ENCODE measurements around the gene ST6GALNAC6.

The ST6GALNAC6 gene

GRCh38 chr9:127928676-127929624 is 29.5 kb upstream of the ST6GALNAC6 start:
- DNase-seq (ENCODE audit: extremely low spot score), result no peak
- POLR2A ChIA-PET, result no interaction called here
- TF ChIP-seq ARNT (IDR thresholded peaks at IDR 0.05) (no peak), FOXM1 (IDR thresholded peaks at IDR 0.05; ENCODE audit: borderline replicate concordance) (no peak), TARDBP (IDR thresholded peaks at IDR 0.05) (no peak), FOXA1 (IDR thresholded peaks at IDR 0.05) (no peak), ZNF384 (IDR thresholded peaks at IDR 0.05) (no peak), ELF4 (IDR thresholded peaks at IDR 0.05) (no peak), LEF1 (IDR thresholded peaks at IDR 0.05; ENCODE audit: borderline replicate concordance) (no peak), NFRKB (IDR thresholded peaks at IDR 0.05) (no peak), PKNOX1 (IDR thresholded peaks at IDR 0.05) (no peak), BHLHE40 (IDR thresholded peaks at IDR 0.05; ENCODE audit: borderline replicate concordance) (no peak), HDGF (IDR thresholded peaks at IDR 0.05; ENCODE audit: borderline replicate concordance) (no peak), SP1 (IDR thresholded peaks at IDR 0.05) (no peak)
- CTCF ChIA-PET, result interaction anchor here (0.7 to 1.5 kb wide), 3 partner anchors 8 to 194 kb away, joined by 3 to 8 read pairs (median 3); partner anchors contain the start of gene TOR2A

- no peak for DNase-seq (ENCODE audit: extremely low spot score)
- CTCF ChIA-PET, result interaction anchor here (1.3 kb wide), 1 partner anchor 193 kb away, joined by 3 read pairs; the partner anchor contains the start of gene TOR2A
- POLR2A ChIA-PET, result no interaction called here
- TF ChIP-seq ZNF384 (IDR thresholded peaks at IDR 0.05) (no peak), FOXM1 (IDR thresholded peaks at IDR 0.05; ENCODE audit: borderline replicate concordance) (no peak), HDGF (IDR thresholded peaks at IDR 0.05; ENCODE audit: borderline replicate concordance) (no peak)
Observed at GRCh38 chr9:127927988-127928675, 28.7 kb upstream of the ST6GALNAC6 start.

GRCh38 chr9:127927201-127927987 is 28.0 kb upstream of the ST6GALNAC6 start:
- TF ChIP-seq FOXM1 (IDR thresholded peaks at IDR 0.05; ENCODE audit: borderline replicate concordance) (no peak), SP1 (IDR thresholded peaks at IDR 0.05) (no peak), NFRKB (IDR thresholded peaks at IDR 0.05) (no peak), SUZ12 (IDR thresholded peaks at IDR 0.05) (no peak), L3MBTL2 (conservative IDR thresholded peaks at IDR 0.05) (no peak), ARNT (IDR thresholded peaks at IDR 0.05) (no peak), PKNOX1 (IDR thresholded peaks at IDR 0.05) (no peak), ELF4 (IDR thresholded peaks at IDR 0.05) (no peak), BHLHE40 (IDR thresholded peaks at IDR 0.05; ENCODE audit: borderline replicate concordance) (no peak), ZNF384 (IDR thresholded peaks at IDR 0.05) (no peak), CTBP1 (IDR thresholded peaks at IDR 0.05; ENCODE audit: borderline replicate concordance) (no peak), FOXK2 (IDR thresholded peaks at IDR 0.05) (no peak), HDGF (IDR thresholded peaks at IDR 0.05; ENCODE audit: borderline replicate concordance) (no peak), FOXA1 (IDR thresholded peaks at IDR 0.05) (no peak), TARDBP (IDR thresholded peaks at IDR 0.05) (no peak), LEF1 (IDR thresholded peaks at IDR 0.05; ENCODE audit: borderline replicate concordance) (no peak)
- CTCF ChIA-PET, result no interaction called here
- POLR2A ChIA-PET, result no interaction called here

GRCh38 chr9:127926906-127927200 is 27.4 kb upstream of the ST6GALNAC6 start:
- no peak for TF ChIP-seq FOXM1 (IDR thresholded peaks at IDR 0.05; ENCODE audit: borderline replicate concordance)
- TF ChIP-seq ELF4 (IDR thresholded peaks at IDR 0.05), result no peak
- TF ChIP-seq TARDBP (IDR thresholded peaks at IDR 0.05), result no peak
- TF ChIP-seq BHLHE40 (IDR thresholded peaks at IDR 0.05; ENCODE audit: borderline replicate concordance), result no peak
- TF ChIP-seq HDGF (IDR thresholded peaks at IDR 0.05; ENCODE audit: borderline replicate concordance), result no peak
- TF ChIP-seq NFRKB (IDR thresholded peaks at IDR 0.05), result no peak
- no peak for TF ChIP-seq SP1 (IDR thresholded peaks at IDR 0.05)
- TF ChIP-seq ARNT (IDR thresholded peaks at IDR 0.05), result no peak
- no peak for TF ChIP-seq CTBP1 (IDR thresholded peaks at IDR 0.05; ENCODE audit: borderline replicate concordance)
- no peak for TF ChIP-seq SUZ12 (IDR thresholded peaks at IDR 0.05)
- no peak for TF ChIP-seq FOXA1 (IDR thresholded peaks at IDR 0.05)
- TF ChIP-seq ZNF384 (IDR thresholded peaks at IDR 0.05), result no peak
- no peak for TF ChIP-seq PKNOX1 (IDR thresholded peaks at IDR 0.05)
- no peak for TF ChIP-seq FOXK2 (IDR thresholded peaks at IDR 0.05)
- no peak for TF ChIP-seq LEF1 (IDR thresholded peaks at IDR 0.05; ENCODE audit: borderline replicate concordance)
- TF ChIP-seq L3MBTL2 (conservative IDR thresholded peaks at IDR 0.05), result no peak
- ChIA-PET CTCF (no interaction called here), POLR2A (no interaction called here)
- DNase-seq (ENCODE audit: extremely low spot score), result no peak

More at GRCh38 chr9:127927201-127927987, 28.0 kb upstream of the ST6GALNAC6 start:
- no peak for DNase-seq (ENCODE audit: extremely low spot score)
